ENCODE data around the gene DYNC2I2.
"Not testable (repeated sequence)": the region's sequence is repeated elsewhere in the genome, so short reads cannot be mapped to it uniquely, and the experiment has no call there.

DYNC2I2 gene

DNA sequence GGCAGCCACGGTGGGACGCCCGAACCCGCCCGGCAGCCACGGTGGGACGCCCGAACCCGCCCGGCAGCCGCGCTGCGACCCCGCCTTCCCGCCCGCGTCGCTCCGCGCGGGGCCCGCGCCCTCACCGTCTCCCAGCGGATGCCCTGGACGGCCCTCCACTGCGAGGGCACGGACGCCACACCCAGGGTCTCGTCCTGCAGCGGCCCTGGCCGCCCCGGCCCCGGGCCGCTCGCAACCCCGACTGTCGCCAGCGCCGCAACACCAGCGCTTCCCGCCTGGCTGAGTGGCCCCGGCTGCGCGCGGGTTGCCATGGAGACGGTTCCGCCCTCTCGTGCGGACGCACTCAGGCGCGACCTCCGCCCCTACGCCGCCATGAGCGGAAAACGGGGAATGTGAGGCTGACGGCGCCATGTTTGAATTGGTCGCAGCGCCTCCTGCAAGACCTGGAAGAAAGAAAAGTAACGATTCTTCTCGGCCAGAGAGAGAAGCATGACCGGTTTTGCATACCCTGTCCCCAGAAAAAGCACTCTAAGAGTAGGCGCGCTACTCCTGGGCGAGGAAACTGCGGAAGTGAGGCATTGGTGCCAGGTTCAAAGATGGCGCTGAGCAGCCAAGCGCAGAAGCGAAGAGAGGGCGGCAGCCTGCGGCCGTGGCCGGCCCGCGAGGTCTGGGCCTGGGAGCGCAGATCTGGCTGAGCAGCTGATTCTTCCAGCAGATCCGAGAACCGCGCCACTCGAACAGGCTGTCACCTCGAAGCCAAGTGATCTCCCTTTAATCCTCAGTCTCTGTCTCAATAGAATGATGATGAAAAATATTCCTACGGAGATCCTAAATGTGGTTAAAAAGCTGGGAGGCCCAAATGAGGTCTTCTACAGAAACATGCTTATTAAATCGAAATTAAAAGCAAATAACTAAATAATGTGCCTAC is at the start of gene DYNC2I2:
Gene DYNC2I2, minus strand, starts transcription at position 432 of the 928 bp plus-strand sequence. Its CDS starts 121 bp downstream, at position 311.
- peak; percentile 95 for DNase-seq

DNA sequence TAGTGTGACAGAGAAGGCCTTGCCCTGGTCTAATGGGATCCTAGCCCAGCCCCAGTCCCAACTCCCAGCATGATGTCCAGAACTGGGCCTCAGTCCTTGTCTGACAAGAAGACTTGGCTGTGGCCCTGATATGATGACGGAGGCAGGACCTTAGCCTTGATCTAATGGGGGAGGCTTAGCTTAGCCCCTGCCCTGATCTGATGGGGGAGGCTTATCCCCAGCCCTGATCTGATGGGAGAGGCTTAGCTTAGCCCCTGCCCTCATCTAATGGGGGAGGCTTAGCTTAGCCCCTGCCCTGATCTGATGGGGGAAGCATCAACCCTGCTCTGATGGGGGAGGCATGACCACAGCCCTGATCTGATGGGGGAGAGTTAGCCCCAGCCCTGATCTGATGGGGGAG is 49.4 kb upstream of the DYNC2I2 start:
- DNase-seq: no peak

DNA sequence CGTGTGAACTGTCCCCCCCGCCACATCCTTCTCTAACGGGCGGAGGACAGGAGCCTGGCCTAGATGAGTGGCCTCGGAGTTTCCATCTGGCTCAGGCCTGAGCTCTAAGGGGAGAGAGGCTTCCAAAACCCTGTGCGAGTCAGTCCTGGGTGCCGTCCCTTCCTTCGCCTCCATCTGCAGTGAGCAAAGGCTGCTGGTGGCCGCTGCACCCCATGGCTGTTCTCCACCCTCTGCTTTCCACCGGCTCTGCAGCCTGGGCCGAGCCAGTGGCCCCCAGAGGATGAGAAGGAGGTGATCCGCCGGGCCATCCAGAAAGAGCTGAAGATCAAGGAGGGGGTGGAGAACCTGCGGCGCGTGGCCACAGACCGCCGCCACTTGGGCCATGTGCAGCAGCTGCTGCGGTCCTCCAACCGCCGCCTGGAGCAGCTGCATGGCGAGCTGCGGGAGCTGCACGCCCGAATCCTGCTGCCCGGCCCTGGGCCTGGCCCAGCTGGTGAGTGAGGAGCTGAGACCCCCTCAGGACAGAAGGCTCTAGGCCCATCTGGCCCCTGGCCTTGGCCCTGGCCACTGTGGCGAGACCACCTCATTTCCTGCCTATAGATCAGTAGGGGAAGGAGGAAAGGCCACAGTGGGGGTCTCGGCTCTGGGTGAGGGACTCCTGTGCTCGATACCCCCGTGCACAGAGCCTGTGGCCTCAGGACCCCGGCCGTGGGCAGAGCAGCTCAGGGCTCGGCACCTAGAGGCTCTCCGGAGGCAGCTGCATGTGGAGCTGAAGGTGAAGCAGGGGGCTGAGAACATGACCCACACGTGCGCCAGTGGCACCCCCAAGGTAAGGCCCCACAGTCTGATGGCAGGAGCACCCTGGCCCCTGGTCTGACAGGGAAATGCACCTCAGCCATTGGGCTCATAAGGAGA is 48.7 kb upstream of the DYNC2I2 start:
- DNase-seq: no peak

DNA sequence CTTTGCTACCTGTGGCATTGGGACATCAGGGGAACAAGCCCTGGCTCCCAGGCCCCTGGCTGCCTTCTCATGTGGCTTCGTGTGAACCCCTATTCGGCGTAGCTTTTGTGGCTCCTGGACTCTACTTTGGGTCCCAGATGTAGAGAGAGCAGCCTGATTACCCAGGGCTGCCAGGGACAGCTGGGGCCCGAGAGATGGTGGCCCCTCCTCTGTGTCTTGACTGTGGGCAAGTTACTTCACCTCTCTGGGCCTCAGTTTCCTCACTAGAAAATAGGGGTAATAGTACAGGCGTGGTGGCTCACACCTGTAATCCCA is 47.7 kb upstream of the DYNC2I2 start:
- DNase-seq: no peak

DNA sequence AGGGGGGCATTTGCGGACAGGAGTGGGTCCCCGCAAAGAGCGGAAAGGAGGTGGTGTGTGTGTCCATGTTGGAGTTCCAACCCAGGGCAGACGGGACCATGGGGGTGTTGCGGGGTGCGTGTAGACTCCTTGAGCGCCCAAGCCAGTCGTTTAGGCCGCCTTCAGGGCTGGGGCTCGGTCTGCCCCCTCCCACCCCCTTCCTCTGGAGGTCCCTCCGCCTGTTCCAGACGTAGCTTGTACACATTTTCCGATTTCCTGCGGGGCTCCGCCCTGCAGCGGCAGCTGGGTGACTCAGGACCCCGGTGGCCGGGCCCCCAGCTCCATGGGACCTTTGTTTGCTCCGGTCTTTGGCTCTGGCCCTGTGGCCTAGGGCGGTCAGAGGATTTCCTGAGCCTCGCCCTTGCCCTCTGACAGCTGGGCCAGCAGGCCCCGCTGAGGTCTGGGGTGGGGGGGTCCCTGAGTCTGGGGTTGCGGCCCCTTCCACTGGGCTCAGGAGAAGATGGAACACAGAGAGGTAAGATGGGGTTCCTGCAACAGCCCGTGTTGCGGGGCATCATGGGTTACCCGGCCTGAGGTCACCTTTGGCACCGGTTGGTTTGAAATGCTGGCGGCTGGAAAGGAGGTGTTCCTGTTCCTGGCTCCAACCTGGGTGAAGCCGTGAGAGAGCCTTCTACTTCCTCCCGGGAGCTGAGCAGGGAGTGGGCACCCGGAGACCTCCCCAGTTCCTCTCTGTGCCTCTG is 47.1 kb upstream of the DYNC2I2 start:
- no peak for DNase-seq

DNA sequence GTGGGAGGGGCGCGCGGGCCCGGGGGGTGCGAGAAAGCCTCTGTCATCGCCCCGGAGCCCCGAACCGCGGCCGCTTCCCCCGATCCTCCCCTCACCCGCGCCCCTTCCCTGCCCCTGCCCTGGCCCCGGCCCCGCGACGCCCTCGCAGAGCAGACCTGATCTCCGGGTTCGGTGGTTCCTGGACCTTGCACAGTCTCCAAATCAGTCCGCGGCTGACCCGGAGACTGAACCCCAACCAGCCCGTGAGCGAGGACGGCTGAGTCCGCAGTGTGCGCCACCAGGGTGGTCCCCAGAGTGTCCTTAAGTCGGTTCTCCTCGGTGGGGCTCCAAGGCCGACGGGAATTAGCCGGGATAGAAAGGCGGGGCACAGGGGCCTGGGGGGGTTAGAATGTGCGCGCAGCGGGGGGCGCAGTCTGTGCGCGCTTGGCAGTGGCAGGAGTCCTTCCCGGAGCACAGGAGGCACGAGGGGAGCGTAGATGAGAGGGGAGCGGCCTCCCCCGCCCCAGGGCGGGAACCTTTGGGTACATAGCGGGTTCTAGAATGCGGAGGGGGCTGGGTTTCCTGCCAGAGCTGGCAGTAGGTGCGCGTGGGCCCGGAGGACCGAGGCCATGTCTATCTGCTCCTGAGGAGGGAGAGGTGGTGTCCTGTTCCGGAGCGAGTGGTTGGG is 46.4 kb upstream of the DYNC2I2 start:
- no peak for DNase-seq

DNA sequence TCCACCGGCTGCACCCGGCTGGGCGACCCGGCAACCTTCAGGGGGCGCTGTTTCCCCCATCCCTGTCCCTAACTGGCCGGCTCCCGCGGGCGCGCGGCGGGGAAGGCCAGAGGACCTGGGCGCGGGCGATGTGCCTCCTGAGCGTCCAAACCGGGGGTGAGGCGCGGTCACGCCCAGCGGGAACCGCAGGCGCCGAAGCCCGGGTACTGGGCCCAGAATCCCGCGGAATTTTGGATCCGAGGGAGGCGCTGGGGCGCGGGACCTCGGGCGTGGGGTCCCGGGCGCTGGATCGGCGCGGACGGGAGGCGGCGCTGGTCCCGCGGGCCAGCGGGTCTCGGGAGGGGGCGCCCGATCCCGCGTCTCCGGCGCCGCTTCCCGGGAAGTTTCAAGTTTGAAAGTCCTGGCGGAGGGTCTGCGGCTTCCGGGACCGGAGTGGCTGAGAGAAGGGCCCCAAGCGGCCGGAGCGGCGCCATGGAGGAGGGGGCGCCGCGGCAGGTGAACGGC is 45.9 kb upstream of the DYNC2I2 start, which contains the start of gene PKN3:
Gene PKN3, plus strand, starts transcription at position 59 of the 504 bp plus-strand sequence. Its CDS starts 413 bp downstream, at position 472.
- DNase-seq: peak; percentile 70

DNA sequence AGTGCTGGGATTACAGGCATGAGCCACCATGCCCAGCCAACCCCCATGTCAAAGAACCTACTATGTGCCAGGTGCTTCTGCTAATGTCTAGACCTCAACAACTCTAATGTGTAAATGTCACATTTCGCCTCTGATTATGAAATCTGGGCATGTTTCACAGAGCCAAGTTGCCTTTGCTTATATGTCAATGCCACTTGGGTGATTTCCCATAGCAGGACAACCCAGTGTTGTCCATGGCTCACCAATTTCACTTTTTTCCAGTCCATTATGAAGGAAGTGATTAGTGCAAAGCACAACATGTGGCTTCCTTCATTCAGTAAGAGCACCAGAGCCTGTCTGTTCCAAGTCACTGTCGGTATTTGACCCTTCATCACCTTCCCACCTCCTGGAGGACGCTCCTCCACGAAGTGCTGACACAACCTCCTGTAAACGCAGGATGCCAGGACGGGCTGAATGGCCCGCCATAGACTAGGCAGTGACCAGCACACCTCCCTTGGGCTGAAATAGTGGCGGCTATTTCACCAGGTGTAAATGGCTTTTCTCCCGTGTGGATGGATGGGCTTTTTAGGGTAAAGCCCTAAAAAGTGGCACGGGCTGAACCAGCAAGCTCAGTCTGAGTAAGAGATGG is 44.7 kb upstream of the DYNC2I2 start:
- DNase-seq: no peak

DNA sequence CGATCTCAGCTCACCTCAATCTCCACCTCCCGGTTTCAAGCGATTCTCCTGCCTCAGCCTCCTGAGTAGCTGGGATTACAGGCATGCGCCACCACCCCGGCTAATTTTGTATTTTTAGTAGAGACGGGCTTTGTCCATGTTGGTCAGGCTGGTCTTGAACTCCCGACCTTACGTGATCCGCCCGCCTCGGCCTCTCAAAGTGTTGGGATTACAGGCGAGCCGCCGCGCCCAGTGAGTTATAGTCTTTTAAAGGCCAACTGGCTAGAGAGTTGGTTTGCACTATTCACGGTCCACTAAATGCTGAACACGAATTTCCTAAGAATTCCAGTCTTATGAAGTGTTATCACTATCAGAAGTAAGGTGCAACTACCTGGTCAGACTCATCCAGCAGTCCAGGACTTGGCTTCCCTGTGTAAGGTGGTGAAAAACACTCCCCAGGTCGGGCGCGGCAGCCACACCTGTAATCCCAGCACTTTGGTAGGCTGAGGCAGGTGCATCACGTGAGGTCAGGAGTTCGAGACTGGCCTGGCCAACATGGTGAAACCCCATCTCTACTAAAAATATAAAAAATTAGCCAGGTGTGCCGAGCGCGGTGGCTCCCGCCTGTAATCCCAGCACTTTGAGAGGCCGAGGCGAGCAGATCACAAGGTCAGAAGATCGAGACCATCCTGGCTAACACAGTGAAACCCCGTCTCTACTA is 42.6 kb upstream of the DYNC2I2 start:
- DNase-seq: not testable (repeated sequence)

DNA sequence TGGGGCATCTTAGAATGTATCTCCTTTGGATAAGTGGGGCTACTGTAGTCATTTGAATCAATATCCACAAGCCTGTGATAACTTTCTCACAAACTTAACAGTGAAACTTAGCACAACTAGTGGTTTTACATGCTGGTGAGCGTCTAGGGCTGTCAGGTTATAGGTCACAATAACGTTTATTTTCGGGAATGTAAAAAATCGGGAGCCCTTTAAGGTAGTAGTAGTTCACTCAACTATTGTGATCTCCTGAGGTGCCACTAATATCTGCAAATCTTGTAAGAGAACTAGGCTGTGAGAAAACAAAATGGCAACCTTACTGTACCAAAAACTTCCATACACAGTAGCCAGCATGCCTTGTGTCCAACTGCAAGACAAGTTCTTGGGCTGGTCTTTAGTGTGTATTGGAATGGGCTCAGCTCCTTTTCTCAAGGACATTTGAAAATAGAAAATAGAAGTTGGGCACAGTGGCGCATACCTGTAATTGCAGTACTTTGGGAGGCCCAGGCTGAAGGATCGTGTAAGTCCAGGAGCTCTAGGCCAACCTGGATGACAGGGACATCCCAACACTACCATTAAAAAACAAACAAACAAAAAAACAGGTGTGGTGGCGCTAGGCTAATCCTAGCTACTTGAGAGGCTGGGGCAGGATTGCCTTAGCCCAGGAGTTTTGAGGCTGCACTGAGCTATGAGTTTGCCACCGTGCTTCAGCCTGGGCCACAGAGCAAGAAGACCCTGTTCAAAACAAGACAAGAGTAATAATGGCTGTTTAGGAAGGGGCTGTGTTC is 40.5 kb upstream of the DYNC2I2 start:
- DNase-seq: no peak

DNA sequence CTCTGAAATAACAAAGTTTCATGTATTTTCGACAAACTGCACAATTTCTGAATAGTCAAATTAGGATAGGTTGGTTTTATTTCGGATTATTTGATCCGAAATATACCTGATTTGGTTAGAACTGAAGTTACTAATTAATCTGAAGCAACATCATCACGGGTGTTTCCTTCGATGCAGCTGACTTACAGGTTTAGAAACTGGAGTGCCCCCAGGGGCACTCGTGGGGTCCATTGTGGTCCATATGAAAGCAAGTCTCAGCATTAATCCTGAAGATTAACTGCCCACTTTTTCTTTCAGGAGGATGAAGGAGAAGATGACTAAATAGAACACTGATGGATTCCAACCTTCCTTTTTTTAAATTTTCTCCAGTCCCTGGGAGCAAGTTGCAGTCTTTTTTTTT is 37.7 kb upstream of the DYNC2I2 start:
- no peak for DNase-seq

DNA sequence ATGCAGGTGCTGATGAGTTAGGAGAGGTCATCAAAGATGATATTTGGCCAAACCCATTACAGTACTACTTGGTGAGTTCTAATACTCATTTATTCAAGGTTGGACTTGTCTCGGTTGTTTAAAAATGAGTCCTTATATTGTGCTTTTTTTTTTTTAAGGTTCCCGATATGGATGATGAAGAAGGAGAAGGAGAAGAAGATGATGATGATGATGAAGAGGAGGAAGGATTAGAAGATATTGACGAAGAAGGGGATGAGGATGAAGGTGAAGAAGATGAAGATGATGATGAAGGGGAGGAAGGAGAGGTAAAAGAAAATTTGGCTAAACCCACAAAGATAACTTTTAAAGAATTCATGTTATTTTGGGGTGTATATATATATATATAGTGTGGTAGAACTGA is 37.1 kb upstream of the DYNC2I2 start:
- not testable (repeated sequence) for DNase-seq

DNA sequence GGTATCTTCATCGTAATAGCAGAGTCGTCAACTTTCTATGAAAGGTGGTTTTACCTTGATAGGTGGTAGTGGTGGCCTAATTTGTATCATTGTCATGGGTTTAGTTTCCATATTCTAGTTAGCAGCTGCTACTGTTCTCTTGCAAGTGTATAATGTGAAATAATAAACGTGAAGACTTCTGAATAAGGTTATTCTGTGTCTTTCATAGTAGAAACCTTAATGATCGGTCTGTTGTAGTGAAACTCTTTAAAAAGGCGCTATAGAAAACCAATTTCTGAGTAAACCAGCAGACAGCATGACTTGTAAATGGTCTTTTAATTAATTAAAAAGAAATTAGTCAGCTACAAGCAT is 34.0 kb upstream of the DYNC2I2 start:
- DNase-seq: no peak

DNA sequence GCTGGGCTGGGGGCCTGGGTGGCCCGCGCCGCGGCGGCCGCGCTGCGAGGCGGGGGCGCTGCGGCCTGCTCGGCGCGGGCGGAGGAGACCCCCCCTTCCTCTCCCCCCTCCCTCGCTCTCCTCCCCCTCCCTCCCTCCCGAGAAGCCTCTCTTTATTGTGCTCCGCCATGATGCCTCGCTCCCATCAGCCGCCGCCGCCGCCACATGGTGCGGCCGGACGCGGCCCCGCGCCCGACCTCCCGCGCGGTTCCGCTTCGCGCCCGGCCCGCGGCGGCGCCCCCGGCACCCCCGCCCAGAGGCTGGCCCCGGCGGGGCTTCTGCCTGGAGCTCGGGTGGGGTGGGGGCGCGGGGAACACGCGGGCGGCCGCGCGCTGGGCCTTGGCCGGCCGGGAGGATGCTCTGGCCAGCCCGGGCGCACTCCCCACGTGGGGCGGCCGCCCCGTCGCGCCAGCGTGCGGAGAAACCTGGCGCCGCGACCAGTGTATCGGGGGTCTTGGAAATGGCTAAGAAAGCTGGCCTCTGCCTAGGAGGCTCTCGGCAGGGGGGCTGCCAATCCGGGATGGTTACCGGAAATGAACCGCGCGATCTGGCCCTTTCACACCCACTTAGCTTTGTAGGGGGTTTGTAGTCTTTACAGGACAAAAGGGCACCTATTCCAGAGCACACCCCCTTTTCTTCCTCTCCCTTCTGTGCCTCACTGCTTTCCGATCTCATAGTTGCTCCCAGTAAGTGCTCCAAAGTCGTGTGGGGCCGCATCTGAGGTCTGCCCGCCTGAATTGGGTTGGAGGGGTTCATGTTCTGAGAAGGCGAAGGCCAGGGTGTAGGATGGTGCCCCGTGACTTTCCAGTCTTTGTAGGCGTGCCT is 33.4 kb upstream of the DYNC2I2 start:
- peak; percentile 60 for DNase-seq

DNA sequence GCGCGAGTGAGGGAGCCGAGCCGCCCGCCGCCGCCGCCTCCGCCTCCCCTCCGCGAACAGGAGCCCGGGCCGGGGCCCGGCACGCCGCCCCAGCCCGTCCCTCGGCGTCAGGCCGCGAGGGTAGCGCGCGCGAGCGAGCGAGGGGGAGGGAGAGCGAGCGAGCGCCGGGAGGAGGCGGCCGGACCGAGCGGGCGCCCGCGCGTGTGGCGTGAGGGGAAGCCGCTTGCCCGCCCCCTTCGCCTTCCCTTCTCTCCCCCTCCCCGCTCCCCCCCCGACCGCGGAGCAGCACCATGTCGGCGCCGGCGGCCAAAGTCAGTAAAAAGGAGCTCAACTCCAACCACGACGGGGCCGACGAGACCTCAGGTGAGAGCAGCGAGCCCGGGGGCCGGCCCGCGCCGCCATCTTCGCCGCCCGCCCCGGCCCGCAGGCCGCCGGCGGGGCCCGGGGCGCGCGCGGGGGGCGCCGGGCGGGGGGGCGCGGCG is 32.7 kb upstream of the DYNC2I2 start:
- DNase-seq: peak; percentile 46

DNA sequence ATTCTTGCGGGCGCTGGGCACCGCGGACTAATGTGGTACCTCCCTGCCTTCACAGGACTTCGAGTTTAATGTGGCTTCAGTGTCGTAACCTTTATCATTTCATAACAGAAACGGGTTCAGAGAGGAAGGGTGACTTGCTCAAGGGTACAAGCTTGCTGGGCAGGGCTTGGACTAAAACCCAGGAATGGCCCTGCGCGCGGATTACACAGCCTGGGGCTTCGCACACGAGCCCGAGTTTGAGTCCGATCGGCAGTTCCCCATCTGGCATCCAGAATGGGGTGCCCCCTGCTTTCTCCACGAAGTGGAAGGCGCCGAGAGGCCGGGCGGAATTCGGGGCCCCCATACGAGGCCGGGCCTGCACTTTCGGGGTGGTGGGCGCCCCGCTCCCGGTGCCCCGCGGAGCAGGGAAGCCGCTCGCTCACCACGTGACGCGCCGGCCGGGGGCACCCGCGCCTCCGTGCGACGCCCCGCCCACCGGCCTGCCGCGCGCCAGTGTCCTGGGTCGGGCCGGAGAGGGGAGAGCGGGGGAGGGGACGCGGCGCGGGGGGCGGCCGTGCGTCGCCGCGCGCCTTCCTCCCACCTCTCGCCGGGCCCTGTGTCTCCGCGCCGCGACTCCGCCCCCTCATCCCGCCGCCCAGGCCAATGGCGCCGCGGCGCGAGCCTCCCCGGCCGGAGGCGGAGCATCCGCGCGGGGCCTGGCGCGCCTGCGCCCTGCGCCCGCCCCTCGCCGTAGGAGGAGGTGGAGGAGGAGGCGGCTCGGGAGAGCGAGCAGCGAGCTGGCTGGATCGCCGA is 32.0 kb upstream of the DYNC2I2 start, which contains the start of gene SET:
Gene SET, plus strand, starts transcription at position 722 of the 792 bp plus-strand sequence. CDS start 361 bp downstream, outside the sequence.
- DNase-seq: peak; percentile 93

DNA sequence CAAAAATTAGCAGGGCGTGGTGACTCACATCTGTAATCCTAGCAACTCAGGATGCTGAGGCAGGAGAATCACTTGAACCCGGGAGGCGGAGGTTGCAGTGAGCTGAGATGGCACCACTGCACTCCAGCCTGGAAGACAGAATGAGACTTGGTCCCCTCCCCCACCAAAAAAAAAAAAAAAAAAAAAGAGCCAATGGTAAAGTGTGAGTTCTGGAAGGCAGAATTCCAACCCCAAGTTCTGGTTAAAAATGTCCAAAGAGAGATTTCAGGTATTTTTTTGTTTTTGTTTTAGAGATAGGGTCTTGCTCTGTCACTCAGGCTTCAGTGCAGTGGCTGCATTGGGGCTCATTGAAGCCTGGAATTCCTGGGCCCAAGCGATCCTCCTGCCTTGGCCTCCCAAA is 30.8 kb upstream of the DYNC2I2 start:
- DNase-seq: no peak
